HCT116 (cell line): Measurements from ENCODE around the gene MACROD1. TPM values are rescaled to one million over a fixed set of nuclear protein-coding genes. Genes with fewer than 3 reads are reported as not detected.

Source experiments
- ATAC-seq: fragments of 200-7000 bp; cut with Tn5 transposase; 2 replicates; pipeline ENCODE4 v1.9.1; 2020; ENCODE audit warnings: mild to moderate bottlenecking, moderate library complexity
- BruUV-seq: library from RNA; stranded (reverse); fragments of 400-500 nt; replicated peaks from 2 replicates; lab custom pipeline; 2021; lab: Mats Ljungman, UMichigan
- CTCF ChIA-PET: fragments of 300-600 bp; sonication (Branson Sonifier 250); formaldehyde crosslinking; loops from one replicate; lab custom pipeline; 2021; ENCODE audit warnings: antibody characterized with exemption; lab: Charles Lee
- POLR2A ChIA-PET: fragments of 300-600, 350-600 bp; sonication (Branson Sonifier 250); formaldehyde crosslinking; loops from one replicate; lab custom pipeline; 2021; ENCODE audit warnings: antibody characterized with exemption; lab: Charles Lee
- RAD21 ChIA-PET, 2 experiments: fragments of 300-600 bp; sonication (Branson Sonifier 250); formaldehyde crosslinking; loops; one replicate each; lab custom pipeline; 2023; ENCODE audit warnings: low total read pairs in 2 of 2; ENCODE audit not compliant: uncharacterized antibody in 2 of 2, unreplicated experiment in 2 of 2, low non-redundant PET in 1 of 2; lab: Charles Lee
- DNase-seq: peaks from one replicate; pipeline ENCODE4 v3.0.0-alpha.2; 2010; ENCODE audit warnings: low read depth, low spot score
- H2AFZ ChIP-seq: fragments of 200-600 bp; shearing (Covaris generic), sonication (generic); 2 replicates; pipeline ENCODE4 v1.6.1; 2017; ENCODE audit warnings: low read depth, mixed run types, mixed read lengths, antibody characterized with exemption, low read length; ENCODE audit not compliant: poor library complexity, severe bottlenecking
- H3K27ac ChIP-seq: 2 replicates; pipeline ENCODE4 v1.5.1; 2012; ENCODE audit warnings: low read depth, low read length
- H3K27me3 ChIP-seq: fragments of 200-600 bp; sonication (generic); 2 replicates; pipeline ENCODE4 v1.6.1; 2016; ENCODE audit warnings: mixed run types, low read length, mixed read lengths; ENCODE audit not compliant: insufficient read depth
- H3K36me3 ChIP-seq, 2 experiments: fragments of 200-500 bp in 1 of 2; fragments of 200-600 bp in 1 of 2; sonication (Bioruptor generic) in 1 of 2; sonication (generic) in 1 of 2; 2 replicates each; pipeline versions ENCODE4 v1.5.1 to v1.6.1; 2014 to 2016; ENCODE audit warnings: low read length in 2 of 2, inconsistent platforms in 1 of 2, mixed read lengths in 1 of 2, mixed run types in 1 of 2; ENCODE audit not compliant: insufficient read depth in 2 of 2, control insufficient read depth in 1 of 2
- H3K4me1 ChIP-seq, 2 experiments: fragments of 200-600 bp in 1 of 2; sonication (generic) in 1 of 2; 2 replicates each; pipeline versions ENCODE4 v1.5.1 to v1.6.1; 2012 to 2017; ENCODE audit warnings: low read length in 2 of 2, inconsistent platforms in 1 of 2, mild to moderate bottlenecking in 1 of 2, mixed read lengths in 1 of 2, mixed run types in 1 of 2, moderate library complexity in 1 of 2; ENCODE audit not compliant: insufficient read depth in 2 of 2, control insufficient read depth in 1 of 2
- H3K4me2 ChIP-seq: fragments of 200-600 bp; sonication (generic); 2 replicates; pipeline ENCODE4 v1.6.1; 2017; ENCODE audit warnings: mixed run types, low read length, mixed read lengths
- H3K4me3 ChIP-seq, 2 experiments: fragments of 200-600 bp in 1 of 2; sonication (generic) in 1 of 2; replicated peaks in 1 of 2; 2 replicates each; pipeline ENCODE4 v1.5.1; 2011 to 2016; ENCODE audit warnings: low read length in 2 of 2, control low read depth in 1 of 2, low read depth in 1 of 2, mild to moderate bottlenecking in 1 of 2, mixed read lengths in 1 of 2, mixed run types in 1 of 2
- H3K79me2 ChIP-seq: fragments of 200-600 bp; sonication (generic); 2 replicates; pipeline ENCODE4 v1.6.1; 2017; ENCODE audit warnings: mild to moderate bottlenecking, mixed run types, low read length, moderate library complexity, mixed read lengths; ENCODE audit not compliant: insufficient read depth
- H3K9ac ChIP-seq: fragments of 200-600 bp; sonication (generic); 2 replicates; pipeline ENCODE4 v1.6.1; 2016; ENCODE audit warnings: low read length, mixed read lengths
- H3K9me2 ChIP-seq: fragments of 200-600 bp; sonication (generic), shearing (Covaris generic); 2 replicates; pipeline ENCODE4 v1.6.1; 2017; ENCODE audit warnings: mixed run types, mild to moderate bottlenecking, moderate library complexity; ENCODE audit not compliant: insufficient read depth
- H3K9me3 ChIP-seq, 2 experiments: fragments of 200-500 bp in 1 of 2; fragments of 200-600 bp in 1 of 2; sonication (Bioruptor generic) in 1 of 2; sonication (generic) in 1 of 2; 2 replicates each; pipeline ENCODE4 v1.6.1; 2014 to 2017; ENCODE audit warnings: low read length in 2 of 2, mixed read lengths in 2 of 2, inconsistent platforms in 1 of 2, low read depth in 1 of 2, mild to moderate bottlenecking in 1 of 2, mixed run types in 1 of 2, moderate library complexity in 1 of 2; ENCODE audit not compliant: control insufficient read depth in 1 of 2, insufficient read depth in 1 of 2
- H4K20me1 ChIP-seq: fragments of 200-600 bp; sonication (generic), shearing (Covaris generic); 2 replicates; pipeline ENCODE4 v1.6.1; 2017; ENCODE audit warnings: mixed run types, mild to moderate bottlenecking, moderate library complexity; ENCODE audit not compliant: insufficient read depth
- CEBPB ChIP-seq: IDR thresholded peaks from 2 replicates; pipeline ENCODE4 v1.6.1; 2012; ENCODE audit warnings: low read depth
- ELF1 ChIP-seq: IDR thresholded peaks from 2 replicates; pipeline ENCODE4 v1.6.1; 2012; ENCODE audit warnings: low read depth, borderline replicate concordance
- EZH2 ChIP-seq: fragments of 200-600 bp; sonication (generic); IDR thresholded peaks from 2 replicates; pipeline ENCODE4 v1.6.1; 2017; ENCODE audit warnings: antibody characterized with exemption, mixed run types
- EZH2phosphoT487 ChIP-seq: fragments of 200-600 bp; IDR thresholded peaks from 2 replicates; pipeline ENCODE4 v1.6.1; 2018; ENCODE audit warnings: antibody characterized with exemption, borderline replicate concordance
- FOSL1 ChIP-seq: IDR thresholded peaks from 2 replicates; pipeline ENCODE4 v1.6.1; 2012; ENCODE audit warnings: low read depth
- POLR2A ChIP-seq: IDR thresholded peaks from 2 replicates; pipeline ENCODE4 v1.7.0; 2011; ENCODE audit warnings: borderline replicate concordance; ENCODE audit not compliant: insufficient read depth, insufficient read length; ENCODE audit errors: extremely low read depth
- POLR2AphosphoS5 ChIP-seq: IDR thresholded peaks from 2 replicates; pipeline ENCODE4 v1.6.1; 2011; ENCODE audit warnings: mild to moderate bottlenecking, low read depth, low read length, moderate library complexity
- RAD21 ChIP-seq: IDR thresholded peaks from 2 replicates; pipeline ENCODE4 v1.6.1; 2012; ENCODE audit warnings: low read depth, mild to moderate bottlenecking
- SIN3A ChIP-seq: IDR thresholded peaks from 2 replicates; pipeline ENCODE4 v1.6.1; 2012; ENCODE audit warnings: low read depth
- TCF7L2 ChIP-seq: IDR thresholded peaks from 2 replicates; pipeline ENCODE4 v1.7.0; 2011; ENCODE audit warnings: borderline replicate concordance, inconsistent platforms; ENCODE audit not compliant: insufficient read depth, insufficient read length; ENCODE audit errors: extremely low read depth
- YY1 ChIP-seq: IDR thresholded peaks from 2 replicates; pipeline ENCODE4 v1.6.1; 2011; ENCODE audit warnings: low read length, low read depth, moderate library complexity, mild to moderate bottlenecking; ENCODE audit not compliant: insufficient replicate concordance; ENCODE audit errors: extremely low read depth
- ZFX ChIP-seq: fragments of 450-650 bp; IDR thresholded peaks from 2 replicates; pipeline ENCODE4 v1.6.1; 2017
- intact Hi-C: fragments of 100-400 bp; cut with micrococcal nuclease; formaldehyde crosslinking; loops from 2 replicates; pipeline ENCODE4 v1.10.0; 2022
- total RNA-seq: library from RNA; stranded (reverse); gene quantifications from one replicate; pipeline ENCODE4 v1.2.1, GENCODE V29; 2021; ENCODE audit not compliant: unreplicated experiment
- TF ChIP-seq, protein P1 (sequence below): IDR thresholded peaks from 2 replicates; pipeline ENCODE4 v1.6.1; 2012
- TF ChIP-seq, protein P2 (sequence below): IDR thresholded peaks from 2 replicates; pipeline ENCODE4 v1.6.1; 2012
- TF ChIP-seq, protein P3 (sequence below): IDR thresholded peaks from 2 replicates; pipeline ENCODE4 v1.6.1; 2011; ENCODE audit warnings: mild to moderate bottlenecking, low read length, moderate library complexity; ENCODE audit not compliant: insufficient replicate concordance; ENCODE audit errors: extremely low read depth
- TF ChIP-seq, protein P4 (sequence below), 3 experiments: fragments of 200-600 bp in 1 of 3; sonication (generic) in 1 of 3; IDR thresholded peaks in 2 of 3; conservative IDR thresholded peaks in 1 of 3; 2 replicates each; pipeline ENCODE4 v1.5.1; 2012 to 2017; ENCODE audit warnings: low read depth in 2 of 3, low read length in 2 of 3, antibody characterized with exemption in 1 of 3, borderline replicate concordance in 1 of 3, control low read depth in 1 of 3, mild to moderate bottlenecking in 1 of 3, mixed read lengths in 1 of 3, mixed run types in 1 of 3, moderate library complexity in 1 of 3; ENCODE audit not compliant: insufficient read depth in 1 of 3
- TF ChIP-seq, protein P5 (sequence below): IDR thresholded peaks from 2 replicates; pipeline ENCODE4 v1.6.1; 2012; ENCODE audit warnings: low read depth

The MACROD1 gene
- total RNA-seq, 1 experiment from 2014 or later, result 61.1 TPM

DNA sequence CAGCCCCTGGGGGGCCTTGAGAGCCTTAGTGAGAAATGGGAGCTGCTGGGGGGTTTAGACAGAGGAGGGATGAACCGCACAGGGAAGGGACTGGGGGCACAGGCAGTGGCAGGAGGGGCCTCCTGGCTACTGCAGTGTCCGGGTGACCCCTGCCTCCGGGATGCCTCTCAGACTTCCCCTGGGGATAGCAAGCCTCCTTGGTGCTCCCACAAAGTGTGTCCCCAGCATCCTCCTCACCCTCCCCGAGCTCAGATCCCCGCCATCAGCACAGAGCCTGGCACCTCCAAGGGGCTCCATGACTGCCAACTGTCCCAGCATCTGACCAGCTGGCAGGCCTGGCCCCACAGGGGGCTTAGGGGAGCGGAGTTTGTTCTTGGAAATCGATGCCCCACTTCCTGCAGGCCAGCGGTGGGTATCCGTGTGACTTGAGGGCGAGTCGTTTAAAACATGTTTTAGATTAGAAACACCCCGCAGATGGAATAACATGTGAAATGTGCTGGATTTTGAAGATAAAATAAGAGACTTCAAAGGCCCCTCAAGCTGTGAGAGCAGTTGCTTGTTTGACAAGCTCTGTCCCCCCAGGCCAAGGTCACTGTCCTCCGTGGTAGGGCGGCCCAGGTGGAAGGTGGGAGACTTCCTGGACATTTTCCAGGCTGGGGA lies 143.7 kb downstream of the MACROD1 start:
- CTCF ChIA-PET, result no interaction called here
- Histone ChIP-seq H3K4me2 (no peak overlapping the region), H2AFZ (no peak overlapping the region), H3K9ac (no peak overlapping the region), H3K4me3 (no peak overlapping the region), H3K4me1 (peaks cover 0 to 12% of the 10 kb centered on the region in 2 experiments; a peak in 2 of 4 replicates), H4K20me1 (no peaks in the 10 kb centered on the region), H3K27ac (no peak overlapping the region), H3K79me2 (no peaks in the 10 kb centered on the region), H3K36me3 (no peaks in the 10 kb centered on the region), H3K27me3 (no peaks in the 10 kb centered on the region), H3K9me2 (no peaks in the 10 kb centered on the region), H3K9me3 (no peaks in the 10 kb centered on the region)
- TF ChIP-seq POLR2A, result no peak
- TF ChIP-seq ELF1, result no peak
- TF ChIP-seq, protein P1, sequence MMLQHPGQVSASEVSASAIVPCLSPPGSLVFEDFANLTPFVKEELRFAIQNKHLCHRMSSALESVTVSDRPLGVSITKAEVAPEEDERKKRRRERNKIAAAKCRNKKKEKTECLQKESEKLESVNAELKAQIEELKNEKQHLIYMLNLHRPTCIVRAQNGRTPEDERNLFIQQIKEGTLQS, result no peak
- TF ChIP-seq ZFX, result no peak
- TF ChIP-seq EZH2, result no peak
- TF ChIP-seq, protein P2, sequence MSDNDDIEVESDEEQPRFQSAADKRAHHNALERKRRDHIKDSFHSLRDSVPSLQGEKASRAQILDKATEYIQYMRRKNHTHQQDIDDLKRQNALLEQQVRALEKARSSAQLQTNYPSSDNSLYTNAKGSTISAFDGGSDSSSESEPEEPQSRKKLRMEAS, result no peak
- TF ChIP-seq, protein P3, sequence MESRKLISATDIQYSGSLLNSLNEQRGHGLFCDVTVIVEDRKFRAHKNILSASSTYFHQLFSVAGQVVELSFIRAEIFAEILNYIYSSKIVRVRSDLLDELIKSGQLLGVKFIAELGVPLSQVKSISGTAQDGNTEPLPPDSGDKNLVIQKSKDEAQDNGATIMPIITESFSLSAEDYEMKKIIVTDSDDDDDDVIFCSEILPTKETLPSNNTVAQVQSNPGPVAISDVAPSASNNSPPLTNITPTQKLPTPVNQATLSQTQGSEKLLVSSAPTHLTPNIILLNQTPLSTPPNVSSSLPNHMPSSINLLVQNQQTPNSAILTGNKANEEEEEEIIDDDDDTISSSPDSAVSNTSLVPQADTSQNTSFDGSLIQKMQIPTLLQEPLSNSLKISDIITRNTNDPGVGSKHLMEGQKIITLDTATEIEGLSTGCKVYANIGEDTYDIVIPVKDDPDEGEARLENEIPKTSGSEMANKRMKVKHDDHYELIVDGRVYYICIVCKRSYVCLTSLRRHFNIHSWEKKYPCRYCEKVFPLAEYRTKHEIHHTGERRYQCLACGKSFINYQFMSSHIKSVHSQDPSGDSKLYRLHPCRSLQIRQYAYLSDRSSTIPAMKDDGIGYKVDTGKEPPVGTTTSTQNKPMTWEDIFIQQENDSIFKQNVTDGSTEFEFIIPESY, result no peak
- TF ChIP-seq FOSL1, result no peak
- no peak for TF ChIP-seq SIN3A
- no peak for TF ChIP-seq RAD21
- no peak for TF ChIP-seq CEBPB
- TF ChIP-seq TCF7L2, result no peak
- TF ChIP-seq, protein P4, sequence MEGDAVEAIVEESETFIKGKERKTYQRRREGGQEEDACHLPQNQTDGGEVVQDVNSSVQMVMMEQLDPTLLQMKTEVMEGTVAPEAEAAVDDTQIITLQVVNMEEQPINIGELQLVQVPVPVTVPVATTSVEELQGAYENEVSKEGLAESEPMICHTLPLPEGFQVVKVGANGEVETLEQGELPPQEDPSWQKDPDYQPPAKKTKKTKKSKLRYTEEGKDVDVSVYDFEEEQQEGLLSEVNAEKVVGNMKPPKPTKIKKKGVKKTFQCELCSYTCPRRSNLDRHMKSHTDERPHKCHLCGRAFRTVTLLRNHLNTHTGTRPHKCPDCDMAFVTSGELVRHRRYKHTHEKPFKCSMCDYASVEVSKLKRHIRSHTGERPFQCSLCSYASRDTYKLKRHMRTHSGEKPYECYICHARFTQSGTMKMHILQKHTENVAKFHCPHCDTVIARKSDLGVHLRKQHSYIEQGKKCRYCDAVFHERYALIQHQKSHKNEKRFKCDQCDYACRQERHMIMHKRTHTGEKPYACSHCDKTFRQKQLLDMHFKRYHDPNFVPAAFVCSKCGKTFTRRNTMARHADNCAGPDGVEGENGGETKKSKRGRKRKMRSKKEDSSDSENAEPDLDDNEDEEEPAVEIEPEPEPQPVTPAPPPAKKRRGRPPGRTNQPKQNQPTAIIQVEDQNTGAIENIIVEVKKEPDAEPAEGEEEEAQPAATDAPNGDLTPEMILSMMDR (IDR thresholded peaks at IDR 0.05 in 2 of 3, conservative IDR thresholded peaks at IDR 0.05 in 1 of 3; ENCODE audit: borderline replicate concordance in 1 of 3, insufficient read depth in 1 of 3, low read depth in 2 of 3, low read length in 2 of 3), result no peak
- TF ChIP-seq, protein P5, sequence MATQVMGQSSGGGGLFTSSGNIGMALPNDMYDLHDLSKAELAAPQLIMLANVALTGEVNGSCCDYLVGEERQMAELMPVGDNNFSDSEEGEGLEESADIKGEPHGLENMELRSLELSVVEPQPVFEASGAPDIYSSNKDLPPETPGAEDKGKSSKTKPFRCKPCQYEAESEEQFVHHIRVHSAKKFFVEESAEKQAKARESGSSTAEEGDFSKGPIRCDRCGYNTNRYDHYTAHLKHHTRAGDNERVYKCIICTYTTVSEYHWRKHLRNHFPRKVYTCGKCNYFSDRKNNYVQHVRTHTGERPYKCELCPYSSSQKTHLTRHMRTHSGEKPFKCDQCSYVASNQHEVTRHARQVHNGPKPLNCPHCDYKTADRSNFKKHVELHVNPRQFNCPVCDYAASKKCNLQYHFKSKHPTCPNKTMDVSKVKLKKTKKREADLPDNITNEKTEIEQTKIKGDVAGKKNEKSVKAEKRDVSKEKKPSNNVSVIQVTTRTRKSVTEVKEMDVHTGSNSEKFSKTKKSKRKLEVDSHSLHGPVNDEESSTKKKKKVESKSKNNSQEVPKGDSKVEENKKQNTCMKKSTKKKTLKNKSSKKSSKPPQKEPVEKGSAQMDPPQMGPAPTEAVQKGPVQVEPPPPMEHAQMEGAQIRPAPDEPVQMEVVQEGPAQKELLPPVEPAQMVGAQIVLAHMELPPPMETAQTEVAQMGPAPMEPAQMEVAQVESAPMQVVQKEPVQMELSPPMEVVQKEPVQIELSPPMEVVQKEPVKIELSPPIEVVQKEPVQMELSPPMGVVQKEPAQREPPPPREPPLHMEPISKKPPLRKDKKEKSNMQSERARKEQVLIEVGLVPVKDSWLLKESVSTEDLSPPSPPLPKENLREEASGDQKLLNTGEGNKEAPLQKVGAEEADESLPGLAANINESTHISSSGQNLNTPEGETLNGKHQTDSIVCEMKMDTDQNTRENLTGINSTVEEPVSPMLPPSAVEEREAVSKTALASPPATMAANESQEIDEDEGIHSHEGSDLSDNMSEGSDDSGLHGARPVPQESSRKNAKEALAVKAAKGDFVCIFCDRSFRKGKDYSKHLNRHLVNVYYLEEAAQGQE, result no peak
- no peak for TF ChIP-seq YY1
- TF ChIP-seq POLR2AphosphoS5, result no peak
- no peak for TF ChIP-seq EZH2phosphoT487
- intact Hi-C loops, result no loop called here
- DNase-seq, result no peak
- POLR2A ChIA-PET, result no interaction called here
- RAD21 ChIA-PET, result no interaction called here
- ATAC-seq, result no peak
- BruUV-seq, result no TSS peak
